HL-60/S4 (cell line): Measurements from ENCODE around the gene ARID1A.
"Not testable (repeated sequence)": the region's sequence is repeated elsewhere in the genome, so short reads cannot be mapped to it uniquely, and the experiment has no call there.

Source experiments
- in situ Hi-C: fragments of 300-500 bp; cut with MboI; formaldehyde crosslinking; loops from 2 replicates; pipeline ENCODE4 v1.14.3; 2022; ENCODE audit warnings: low sequenced_read_pairs

Gene ARID1A

GRCh38 chr1:26697978-26698849 is 2.4 kb downstream of the ARID1A start:
- in situ Hi-C loops, result no loop called here

- in situ Hi-C loops, result no loop called here
Observed at GRCh38 chr1:26700711-26701110, 4.9 kb downstream of the ARID1A start.

- in situ Hi-C loops, result no loop called here
Observed at GRCh38 chr1:26701266-26701994, 5.6 kb downstream of the ARID1A start.

- in situ Hi-C loops, result no loop called here
Observed at GRCh38 chr1:26701995-26702679, 6.3 kb downstream of the ARID1A start.

GRCh38 chr1:26702680-26703038 is 6.8 kb downstream of the ARID1A start:
- in situ Hi-C loops, result no loop called here

GRCh38 chr1:26703478-26703877 is 7.7 kb downstream of the ARID1A start:
- in situ Hi-C loops, result no loop called here

GRCh38 chr1:26704629-26705028 is 8.8 kb downstream of the ARID1A start:
- in situ Hi-C loops, result no loop called here

- in situ Hi-C loops, result not testable (repeated sequence)
Observed at GRCh38 chr1:26705227-26705626, 9.4 kb downstream of the ARID1A start.

- in situ Hi-C loops, result no loop called here
Observed at GRCh38 chr1:26705788-26706311, 10.0 kb downstream of the ARID1A start.

GRCh38 chr1:26706315-26706714 is 10.5 kb downstream of the ARID1A start:
- in situ Hi-C loops, result no loop called here

GRCh38 chr1:26710811-26711210 is 15.0 kb downstream of the ARID1A start:
- in situ Hi-C loops, result no loop called here

- in situ Hi-C loops, result no loop called here
Observed at GRCh38 chr1:26711777-26712176, 16.0 kb downstream of the ARID1A start.

GRCh38 chr1:26717017-26717491 is 21.2 kb downstream of the ARID1A start:
- in situ Hi-C loops, result no loop called here

- in situ Hi-C loops, result no loop called here
Observed at GRCh38 chr1:26719205-26719604, 23.4 kb downstream of the ARID1A start.

GRCh38 chr1:26721669-26722355 is 26.0 kb downstream of the ARID1A start:
- in situ Hi-C loops, result no loop called here

GRCh38 chr1:26723013-26723991 is 27.5 kb downstream of the ARID1A start:
- in situ Hi-C loops, result no loop called here

- in situ Hi-C loops, result no loop called here
Observed at GRCh38 chr1:26724118-26724517, 28.3 kb downstream of the ARID1A start.

- in situ Hi-C loops, result no loop called here
Observed at GRCh38 chr1:26724926-26725325, 29.1 kb downstream of the ARID1A start.

GRCh38 chr1:26725904-26726303 is 30.1 kb downstream of the ARID1A start:
- in situ Hi-C loops, result not testable (repeated sequence)
